IMR-90 (cell line): Measurements from ENCODE around the gene ADCY9. TPM values are rescaled to one million over a fixed set of nuclear protein-coding genes. Genes with fewer than 3 reads are reported as not detected.

Experiments
- ATAC-seq: fragments of 200-7000 bp; cut with Tn5 transposase; 2 replicates; pipeline ENCODE4 v1.9.1; 2020; ENCODE audit warnings: low read depth, mild to moderate bottlenecking, moderate library complexity
- BruUV-seq: library from RNA; stranded (reverse); fragments of 400-500 nt; replicated peaks from 2 replicates; lab custom pipeline; 2021; lab: Mats Ljungman, UMichigan
- CTCF ChIA-PET: fragments of 300-600 bp; formaldehyde crosslinking; extraction: SDS; loops from one replicate; lab custom pipeline; 2021; ENCODE audit warnings: antibody characterized with exemption; lab: Yijun Ruan, JAX
- POLR2A ChIA-PET: fragments of 300-600 bp; sonication (Branson Sonifier 250); formaldehyde crosslinking; loops from one replicate; lab custom pipeline; 2022; ENCODE audit warnings: antibody characterized with exemption; ENCODE audit not compliant: unreplicated experiment; lab: Charles Lee
- DNase-seq: peaks from one replicate; pipeline ENCODE4 v3.0.0; 2013
- H2AFZ ChIP-seq: replicated peaks from 2 replicates; pipeline ENCODE3; 2013; ENCODE audit warnings: low read length, mild to moderate bottlenecking; ENCODE audit not compliant: poor library complexity
- H2AK5ac ChIP-seq: 2 replicates; pipeline ENCODE4 v1.6.1; 2013; ENCODE audit warnings: low read depth, low read length, inconsistent platforms
- H2AK9ac ChIP-seq: replicated peaks from 2 replicates; pipeline ENCODE3; 2013; ENCODE audit warnings: mild to moderate bottlenecking, low read depth, low read length, moderate library complexity; ENCODE audit not compliant: poor library complexity
- H2BK120ac ChIP-seq: 2 replicates; pipeline ENCODE4 v1.6.1; 2013; ENCODE audit warnings: low read depth, low read length, inconsistent platforms
- H2BK15ac ChIP-seq: 3 replicates; pipeline ENCODE4 v1.6.1; 2013; ENCODE audit warnings: low read depth, low read length, inconsistent platforms
- H2BK20ac ChIP-seq: 2 replicates; pipeline ENCODE4 v1.6.1; 2013; ENCODE audit warnings: low read depth, mild to moderate bottlenecking, inconsistent platforms, low read length, moderate library complexity
- H2BK5ac ChIP-seq: 2 replicates; pipeline ENCODE4 v1.6.1; 2013; ENCODE audit warnings: mild to moderate bottlenecking, low read depth, low read length, inconsistent platforms; ENCODE audit not compliant: poor library complexity, severe bottlenecking
- H3K14ac ChIP-seq: replicated peaks from 2 replicates; pipeline ENCODE4 v1.6.1; 2013; ENCODE audit warnings: low read depth, low read length, inconsistent platforms
- H3K18ac ChIP-seq: 2 replicates; pipeline ENCODE4 v1.6.1; 2013; ENCODE audit warnings: low read depth, low read length, control low read depth
- H3K23ac ChIP-seq: 2 replicates; pipeline ENCODE4 v1.6.1; 2013; ENCODE audit warnings: low read depth, low read length, inconsistent platforms
- H3K27ac ChIP-seq: 2 replicates; pipeline ENCODE4 v1.5.1; 2013; ENCODE audit warnings: mild to moderate bottlenecking, control low read depth, low read length; ENCODE audit not compliant: insufficient read depth
- H3K27me3 ChIP-seq: 2 replicates; pipeline ENCODE4 v1.6.1; 2013; ENCODE audit warnings: low read length; ENCODE audit not compliant: control insufficient read depth, insufficient read depth
- H3K36me3 ChIP-seq: 2 replicates; pipeline ENCODE4 v1.6.1; 2013; ENCODE audit warnings: low read length, mixed read lengths; ENCODE audit not compliant: control insufficient read depth, insufficient read depth
- H3K4ac ChIP-seq: 2 replicates; pipeline ENCODE4 v1.6.1; 2013; ENCODE audit warnings: low read depth, low read length, inconsistent platforms
- H3K4me1 ChIP-seq: 2 replicates; pipeline ENCODE4 v1.6.1; 2013; ENCODE audit warnings: low read length, mixed read lengths; ENCODE audit not compliant: control insufficient read depth, insufficient read depth
- H3K4me2 ChIP-seq: 2 replicates; pipeline ENCODE4 v1.6.1; 2013; ENCODE audit warnings: low read depth, mild to moderate bottlenecking, control low read depth, low read length, moderate library complexity
- H3K4me3 ChIP-seq: 2 replicates; pipeline ENCODE4 v1.5.1; 2013; ENCODE audit warnings: low read depth, mild to moderate bottlenecking, control low read depth, low read length, moderate library complexity; ENCODE audit not compliant: insufficient read depth
- H3K56ac ChIP-seq: 2 replicates; pipeline ENCODE4 v1.6.1; 2013; ENCODE audit warnings: low read length, inconsistent platforms; ENCODE audit not compliant: insufficient read depth; ENCODE audit errors: extremely low read depth
- H3K79me1 ChIP-seq, 2 experiments: 2 replicates each; pipeline ENCODE4 v1.6.1; 2013; ENCODE audit warnings: low read length in 2 of 2, inconsistent platforms in 1 of 2, low read depth in 1 of 2
- H3K9ac ChIP-seq: 2 replicates; pipeline ENCODE4 v1.6.1; 2013; ENCODE audit warnings: low read depth, low read length, control low read depth
- H3K9me1 ChIP-seq: 2 replicates; pipeline ENCODE4 v1.6.1; 2013; ENCODE audit warnings: low read length, inconsistent platforms; ENCODE audit not compliant: insufficient read depth
- H3K9me3 ChIP-seq: 2 replicates; pipeline ENCODE4 v1.6.1; 2013; ENCODE audit warnings: low read length; ENCODE audit not compliant: control insufficient read depth, insufficient read depth
- H4K20me1 ChIP-seq: 2 replicates; pipeline ENCODE4 v1.6.1; 2013; ENCODE audit warnings: low read length, inconsistent platforms; ENCODE audit not compliant: insufficient read depth
- H4K5ac ChIP-seq: 2 replicates; pipeline ENCODE4 v1.6.1; 2013; ENCODE audit warnings: mild to moderate bottlenecking, low read depth, low read length, control low read depth
- H4K8ac ChIP-seq, 2 experiments: 2 replicates each; pipeline ENCODE4 v1.6.1; 2013; ENCODE audit warnings: low read depth in 2 of 2, low read length in 2 of 2, control low read depth in 1 of 2, inconsistent platforms in 1 of 2
- H4K91ac ChIP-seq: 2 replicates; pipeline ENCODE4 v1.6.1; 2013; ENCODE audit warnings: low read depth, low read length, inconsistent platforms; ENCODE audit not compliant: insufficient read depth
- CEBPB ChIP-seq: IDR thresholded peaks from 2 replicates; pipeline ENCODE4 v1.6.1; 2012; ENCODE audit warnings: low read depth, low read length, improper control_type of control experiment
- ELK1 ChIP-seq: fragments of 150-350 bp; IDR thresholded peaks from 2 replicates; pipeline ENCODE4 v1.6.1; 2016; ENCODE audit warnings: low read depth, mild to moderate bottlenecking, low read length, moderate library complexity, borderline replicate concordance
- FOS ChIP-seq: fragments of 150-350 bp; IDR thresholded peaks from 2 replicates; pipeline ENCODE4 v1.6.1; 2016; ENCODE audit warnings: low read depth, low read length
- MAZ ChIP-seq: IDR thresholded peaks from 2 replicates; pipeline ENCODE4 v1.6.1; 2012; ENCODE audit warnings: low read depth, mild to moderate bottlenecking, low read length, improper control_type of control experiment, moderate library complexity, borderline replicate concordance
- RAD21 ChIP-seq: IDR thresholded peaks from 2 replicates; pipeline ENCODE4 v1.6.1; 2012; ENCODE audit warnings: low read length, improper control_type of control experiment
- RCOR1 ChIP-seq: IDR thresholded peaks from 2 replicates; pipeline ENCODE4 v1.6.1; 2012; ENCODE audit warnings: mild to moderate bottlenecking, low read length, improper control_type of control experiment; ENCODE audit not compliant: insufficient replicate concordance
- SMC3 ChIP-seq: fragments of 150-350 bp; IDR thresholded peaks from 2 replicates; pipeline ENCODE4 v1.6.1; 2016; ENCODE audit warnings: low read depth, mild to moderate bottlenecking, antibody characterized with exemption, low read length, moderate library complexity
- WGBS, 2 experiments: methylation state at CpG; one replicate each; pipeline versions ENCODE4 v1.1.5 to v1.1.7; 2013; ENCODE audit warnings: missing lambda C conversion rate in 2 of 2; ENCODE audit not compliant: insufficient read length in 1 of 2; ENCODE audit errors: extremely low coverage in 2 of 2; 5-methylcytosine and 5-hydroxymethylcytosine counted together
- dilution Hi-C: fragments of 300-500 bp; cut with HindIII; formaldehyde crosslinking; loops from one replicate; pipeline ENCODE4 v1.14.3; 2018; ENCODE audit warnings: low sequenced_read_pairs; ENCODE audit not compliant: unreplicated experiment
- in situ Hi-C: fragments of 300-500 bp; cut with MboI; formaldehyde crosslinking; loops from 3 replicates; pipeline ENCODE4 v1.14.3; 2019; ENCODE audit warnings: low sequenced_read_pairs, inconsistent platforms, mixed read lengths
- intact Hi-C: fragments of 100-400 bp; cut with micrococcal nuclease; formaldehyde crosslinking; loops from 2 replicates; pipeline ENCODE4 v1.10.0; 2022
- polyA plus RNA-seq, 3 experiments: library from polyadenylated mRNA; depleted of rRNA; stranded (reverse); fragments of >200 nt; gene quantifications; 2 replicates each; pipeline ENCODE4 v1.2.3, GENCODE V29; 2012; ENCODE audit warnings: low replicate concordance in 1 of 3
- total RNA-seq: library from RNA; depleted of rRNA; stranded (reverse); fragments of >200 nt; gene quantifications from 2 replicates; pipeline ENCODE4 v1.2.3, GENCODE V29; 2012
- TF ChIP-seq, protein P1 (sequence below): fragments of 150-350 bp; IDR thresholded peaks from 2 replicates; pipeline ENCODE4 v1.6.1; 2017; ENCODE audit warnings: mild to moderate bottlenecking, antibody characterized with exemption, low read length, low read depth
- TF ChIP-seq, protein P2 (sequence below): conservative IDR thresholded peaks from 2 replicates; pipeline ENCODE4 v1.5.1; 2012; ENCODE audit warnings: mild to moderate bottlenecking, low read depth, low read length, improper control_type of control experiment

Gene ADCY9
- total and polyA plus RNA-seq, 2 of the 4 experiments (the other 2 are of a cell fraction), result 5.4 to 12.5 TPM

DNA sequence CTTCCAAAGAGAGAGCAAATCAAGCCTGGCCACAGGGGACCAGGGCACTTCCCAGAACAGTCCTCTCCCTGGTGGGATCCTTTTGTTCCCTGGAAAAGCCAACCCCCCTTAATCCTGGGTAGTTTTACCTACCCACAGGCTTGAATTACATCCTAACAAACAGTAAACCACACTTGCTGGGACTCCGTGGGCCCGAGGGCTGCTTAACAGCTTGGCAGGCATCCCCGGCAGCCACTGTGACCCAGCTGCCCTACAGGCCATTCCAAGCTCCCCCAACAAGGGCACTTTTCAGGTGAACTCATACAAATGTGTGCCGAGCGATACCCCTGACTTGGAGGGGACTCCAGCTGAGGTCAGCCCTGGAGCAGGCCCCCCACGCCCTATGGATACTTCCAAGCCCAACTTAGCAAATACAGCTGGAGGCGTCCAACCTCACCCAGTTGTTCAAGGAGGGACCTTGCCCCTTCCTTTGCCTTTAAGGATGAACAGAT lies 26.4 kb downstream of the ADCY9 start:
- Histone ChIP-seq H3K27me3 (no peaks in the 10 kb centered on the region), H2AK9ac (no peak overlapping the region), H3K4me2 (no peak overlapping the region), H3K27ac (no peak overlapping the region), H2AK5ac (peak overlapping the region; percentile 66; the same call in 1 of the 2 replicates), H3K14ac (peak overlapping the region; percentile 14; the same call in 1 of the 2 replicates), H3K56ac (no peak overlapping the region), H4K5ac (no peak overlapping the region), H2BK15ac (no peak overlapping the region; the same call in 2 of the 3 replicates), H3K23ac (peak overlapping the region; percentile 10), H4K20me1 (peaks cover 31% of the 10 kb centered on the region), H3K79me1 (peaks cover 31 to 87% of the 10 kb centered on the region in 2 experiments; a peak in 3 of 4 replicates), H4K91ac (no peak overlapping the region), H2AFZ (no peak overlapping the region), H2BK5ac (no peak overlapping the region), H3K4me1 (peaks cover 19% of the 10 kb centered on the region), H3K4ac (peak overlapping the region; percentile 68; the same call in 1 of the 2 replicates), H3K18ac (no peak overlapping the region), H3K36me3 (no peaks in the 10 kb centered on the region), H4K8ac (peak overlapping the region in 1 of 2 experiments; percentile 4; a peak in 1 of 4 replicates), H3K4me3 (no peak overlapping the region), H3K9me1 (peaks cover 14% of the 10 kb centered on the region), H3K9me3 (no peaks in the 10 kb centered on the region), H2BK120ac (peak overlapping the region; percentile 53; the same call in 1 of the 2 replicates), H2BK20ac (peak overlapping the region; percentile 34; the same call in 1 of the 2 replicates), H3K9ac (no peak overlapping the region)
- no peak for DNase-seq
- 0 out of 2 replicates have a peak, but pooled peaks have one; percentile 10 for ATAC-seq
- ChIA-PET POLR2A (no interaction called here), CTCF (no interaction called here)
- intact Hi-C loops (no loop called here), dilution Hi-C loops (no loop called here), in situ Hi-C loops (no loop called here)
- 65% methylated on average over 5 of the region's 7 CpGs; no CpG with 5 or more reads in 1 of the 2 experiments for WGBS, 2 experiments
- TF ChIP-seq, protein P1, sequence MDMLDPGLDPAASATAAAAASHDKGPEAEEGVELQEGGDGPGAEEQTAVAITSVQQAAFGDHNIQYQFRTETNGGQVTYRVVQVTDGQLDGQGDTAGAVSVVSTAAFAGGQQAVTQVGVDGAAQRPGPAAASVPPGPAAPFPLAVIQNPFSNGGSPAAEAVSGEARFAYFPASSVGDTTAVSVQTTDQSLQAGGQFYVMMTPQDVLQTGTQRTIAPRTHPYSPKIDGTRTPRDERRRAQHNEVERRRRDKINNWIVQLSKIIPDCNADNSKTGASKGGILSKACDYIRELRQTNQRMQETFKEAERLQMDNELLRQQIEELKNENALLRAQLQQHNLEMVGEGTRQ, result no peak
- TF ChIP-seq MAZ (no peak), RAD21 (no peak), RCOR1 (no peak), SMC3 (no peak), FOS (no peak), CEBPB (no peak), ELK1 (no peak)
- TF ChIP-seq, protein P2, sequence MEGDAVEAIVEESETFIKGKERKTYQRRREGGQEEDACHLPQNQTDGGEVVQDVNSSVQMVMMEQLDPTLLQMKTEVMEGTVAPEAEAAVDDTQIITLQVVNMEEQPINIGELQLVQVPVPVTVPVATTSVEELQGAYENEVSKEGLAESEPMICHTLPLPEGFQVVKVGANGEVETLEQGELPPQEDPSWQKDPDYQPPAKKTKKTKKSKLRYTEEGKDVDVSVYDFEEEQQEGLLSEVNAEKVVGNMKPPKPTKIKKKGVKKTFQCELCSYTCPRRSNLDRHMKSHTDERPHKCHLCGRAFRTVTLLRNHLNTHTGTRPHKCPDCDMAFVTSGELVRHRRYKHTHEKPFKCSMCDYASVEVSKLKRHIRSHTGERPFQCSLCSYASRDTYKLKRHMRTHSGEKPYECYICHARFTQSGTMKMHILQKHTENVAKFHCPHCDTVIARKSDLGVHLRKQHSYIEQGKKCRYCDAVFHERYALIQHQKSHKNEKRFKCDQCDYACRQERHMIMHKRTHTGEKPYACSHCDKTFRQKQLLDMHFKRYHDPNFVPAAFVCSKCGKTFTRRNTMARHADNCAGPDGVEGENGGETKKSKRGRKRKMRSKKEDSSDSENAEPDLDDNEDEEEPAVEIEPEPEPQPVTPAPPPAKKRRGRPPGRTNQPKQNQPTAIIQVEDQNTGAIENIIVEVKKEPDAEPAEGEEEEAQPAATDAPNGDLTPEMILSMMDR, result no peak
- BruUV-seq, result no TSS peak
